Memory B cell (primary cell): ENCODE results near the gene N4BP2L2.

Experiments used
- ATAC-seq: fragments of 150-1000 bp; cut with Tn5 transposase; 2 replicates; pipeline ENCODE4 v1.10.0; 2021; ENCODE audit warnings: low read depth, mild to moderate bottlenecking, moderate library complexity
- DNase-seq, 2 donors: peaks; one replicate each; pipeline ENCODE4 v3.0.0; 2022; ENCODE audit warnings: low spot score in 2 of 2
- H3K27ac Mint-ChIP-seq: one replicate; pipeline ENCODE4 v1.8.0; 2022; ENCODE audit warnings: mild to moderate bottlenecking, moderate library complexity, mixed read lengths
- H3K27me3 Mint-ChIP-seq: one replicate; pipeline ENCODE4 v1.8.0; 2022; ENCODE audit warnings: mixed read lengths
- H3K36me3 Mint-ChIP-seq: one replicate; pipeline ENCODE4 v1.8.0; 2022; ENCODE audit warnings: mild to moderate bottlenecking, mixed read lengths
- H3K4me1 Mint-ChIP-seq: one replicate; pipeline ENCODE4 v1.8.0; 2022; ENCODE audit warnings: mixed read lengths
- H3K4me3 Mint-ChIP-seq: one replicate; pipeline ENCODE4 v1.8.0; 2022; ENCODE audit warnings: mild to moderate bottlenecking, moderate library complexity, mixed read lengths
- H3K9me3 Mint-ChIP-seq: one replicate; pipeline ENCODE4 v1.8.0; 2022; ENCODE audit warnings: mixed read lengths

N4BP2L2 gene

GRCh38 chr13:32471187-32471922 lies 67.2 kb downstream of the N4BP2L2 start:
- Mint-ChIP-seq H3K4me3 (no peak overlapping the region), H3K27ac (no peak overlapping the region), H3K4me1 (no peaks in the 10 kb centered on the region), H3K36me3 (no peaks in the 10 kb centered on the region), H3K9me3 (no peaks in the 10 kb centered on the region), H3K27me3 (no peaks in the 10 kb centered on the region)
- no peak for DNase-seq
- no peak for ATAC-seq

- H3K27me3 Mint-ChIP-seq = no peaks in the 10 kb centered on the region
- H3K9me3 Mint-ChIP-seq = no peaks in the 10 kb centered on the region
- no peaks in the 10 kb centered on the region for H3K36me3 Mint-ChIP-seq
- H3K27ac Mint-ChIP-seq = no peak overlapping the region
- DNase-seq (no peak), ATAC-seq (no peak)
- H3K4me1 Mint-ChIP-seq = no peaks in the 10 kb centered on the region
- no peak overlapping the region for H3K4me3 Mint-ChIP-seq
Measured at GRCh38 chr13:32468502-32469142, 70.0 kb downstream of the N4BP2L2 start.

GRCh38 chr13:32456591-32456990 lies 82.0 kb downstream of the N4BP2L2 start:
- Mint-ChIP-seq H3K4me1 (peaks cover 2% of the 10 kb centered on the region), H3K9me3 (peaks cover 25% of the 10 kb centered on the region), H3K4me3 (no peak overlapping the region), H3K27me3 (no peaks in the 10 kb centered on the region), H3K36me3 (peaks cover 40% of the 10 kb centered on the region), H3K27ac (no peak overlapping the region)
- no peak for ATAC-seq
- DNase-seq = no peak

GRCh38 chr13:32455594-32455903 lies 83.0 kb downstream of the N4BP2L2 start:
- H3K36me3 Mint-ChIP-seq = peaks cover 45% of the 10 kb centered on the region
- ATAC-seq = no peak
- no peak overlapping the region for H3K4me3 Mint-ChIP-seq

GRCh38 chr13:32454886-32455593 lies 83.6 kb downstream of the N4BP2L2 start:
- no peak for ATAC-seq
- H3K36me3 Mint-ChIP-seq = peaks cover 43% of the 10 kb centered on the region
- H3K4me3 Mint-ChIP-seq = no peak overlapping the region
- H3K9me3 Mint-ChIP-seq = peaks cover 28% of the 10 kb centered on the region
- no peaks in the 10 kb centered on the region for H3K27me3 Mint-ChIP-seq
- H3K27ac Mint-ChIP-seq = no peak overlapping the region
- peaks cover 2% of the 10 kb centered on the region for H3K4me1 Mint-ChIP-seq
- DNase-seq = no peak

More at GRCh38 chr13:32455594-32455903, 83.0 kb downstream of the N4BP2L2 start:
- Mint-ChIP-seq H3K27ac (no peak overlapping the region), H3K4me1 (peaks cover 2% of the 10 kb centered on the region), H3K27me3 (no peaks in the 10 kb centered on the region), H3K9me3 (peaks cover 28% of the 10 kb centered on the region)
- no peak for DNase-seq

GRCh38 chr13:32453981-32454380 lies 84.6 kb downstream of the N4BP2L2 start:
- peaks cover 36% of the 10 kb centered on the region for H3K36me3 Mint-ChIP-seq
- peaks cover 2% of the 10 kb centered on the region for H3K4me1 Mint-ChIP-seq
- peaks cover 25% of the 10 kb centered on the region for H3K9me3 Mint-ChIP-seq
- no peaks in the 10 kb centered on the region for H3K27me3 Mint-ChIP-seq
- DNase-seq = no peak
- no peak overlapping the region for H3K4me3 Mint-ChIP-seq
- H3K27ac Mint-ChIP-seq = no peak overlapping the region
- no peak for ATAC-seq

GRCh38 chr13:32448972-32449371 lies 89.6 kb downstream of the N4BP2L2 start:
- Mint-ChIP-seq H3K4me3 (no peak overlapping the region), H3K27ac (no peak overlapping the region), H3K36me3 (peaks cover 8% of the 10 kb centered on the region), H3K9me3 (peaks cover 3% of the 10 kb centered on the region), H3K27me3 (no peaks in the 10 kb centered on the region), H3K4me1 (peaks cover 6% of the 10 kb centered on the region)
- ATAC-seq (no peak), DNase-seq (no peak)

- peak overlapping the region; percentile 25 for H3K27ac Mint-ChIP-seq
- H3K4me1 Mint-ChIP-seq = peaks cover 14% of the 10 kb centered on the region
- no peak overlapping the region for H3K4me3 Mint-ChIP-seq
- ATAC-seq (no peak), DNase-seq (no peak)
- no peaks in the 10 kb centered on the region for H3K27me3 Mint-ChIP-seq
- peaks cover 3% of the 10 kb centered on the region for H3K9me3 Mint-ChIP-seq
- H3K36me3 Mint-ChIP-seq = peaks cover 5% of the 10 kb centered on the region
Measured at GRCh38 chr13:32447894-32448623, 90.5 kb downstream of the N4BP2L2 start.

GRCh38 chr13:32446773-32447465 lies 91.7 kb downstream of the N4BP2L2 start:
- Mint-ChIP-seq H3K4me3 (no peak overlapping the region), H3K27ac (peak overlapping the region; percentile 32), H3K9me3 (peaks cover 3% of the 10 kb centered on the region), H3K4me1 (peaks cover 16% of the 10 kb centered on the region), H3K36me3 (peaks cover 5% of the 10 kb centered on the region), H3K27me3 (no peaks in the 10 kb centered on the region)
- ATAC-seq (no peak), DNase-seq (no peak)

- no peak overlapping the region for H3K27ac Mint-ChIP-seq
- no peak overlapping the region for H3K4me3 Mint-ChIP-seq
- H3K9me3 Mint-ChIP-seq = peaks cover 3% of the 10 kb centered on the region
- H3K27me3 Mint-ChIP-seq = no peaks in the 10 kb centered on the region
- no peak for ATAC-seq
- H3K36me3 Mint-ChIP-seq = peaks cover 4% of the 10 kb centered on the region
- peaks cover 16% of the 10 kb centered on the region for H3K4me1 Mint-ChIP-seq
- DNase-seq = no peak
Measured at GRCh38 chr13:32446220-32446619, 92.4 kb downstream of the N4BP2L2 start.

GRCh38 chr13:32445461-32445860 lies 93.1 kb downstream of the N4BP2L2 start:
- no peak for DNase-seq

GRCh38 chr13:32443111-32443510 lies 95.5 kb downstream of the N4BP2L2 start:
- Mint-ChIP-seq H3K4me1 (peaks cover 16% of the 10 kb centered on the region), H3K36me3 (no peaks in the 10 kb centered on the region), H3K27me3 (no peaks in the 10 kb centered on the region), H3K9me3 (no peaks in the 10 kb centered on the region), H3K27ac (peak overlapping the region; percentile 86), H3K4me3 (no peak overlapping the region)
- ATAC-seq (peak; percentile 82), DNase-seq (peak in 1 of 2 donors; percentile 43)

More at GRCh38 chr13:32445461-32445860, 93.1 kb downstream of the N4BP2L2 start:
- Mint-ChIP-seq H3K27me3 (no peaks in the 10 kb centered on the region), H3K27ac (no peak overlapping the region), H3K4me3 (no peak overlapping the region), H3K9me3 (no peaks in the 10 kb centered on the region), H3K4me1 (peaks cover 16% of the 10 kb centered on the region), H3K36me3 (no peaks in the 10 kb centered on the region)
- ATAC-seq = no peak

GRCh38 chr13:32438871-32439270 lies 99.7 kb downstream of the N4BP2L2 start:
- H3K27ac Mint-ChIP-seq = no peak overlapping the region
- no peak overlapping the region for H3K4me3 Mint-ChIP-seq
- H3K27me3 Mint-ChIP-seq = no peaks in the 10 kb centered on the region
- H3K4me1 Mint-ChIP-seq = peaks cover 8% of the 10 kb centered on the region
- no peaks in the 10 kb centered on the region for H3K9me3 Mint-ChIP-seq
- no peaks in the 10 kb centered on the region for H3K36me3 Mint-ChIP-seq
- no peak for ATAC-seq
- DNase-seq = no peak
